Measurements from ENCODE around the gene WNT7A.

The WNT7A gene

DNA sequence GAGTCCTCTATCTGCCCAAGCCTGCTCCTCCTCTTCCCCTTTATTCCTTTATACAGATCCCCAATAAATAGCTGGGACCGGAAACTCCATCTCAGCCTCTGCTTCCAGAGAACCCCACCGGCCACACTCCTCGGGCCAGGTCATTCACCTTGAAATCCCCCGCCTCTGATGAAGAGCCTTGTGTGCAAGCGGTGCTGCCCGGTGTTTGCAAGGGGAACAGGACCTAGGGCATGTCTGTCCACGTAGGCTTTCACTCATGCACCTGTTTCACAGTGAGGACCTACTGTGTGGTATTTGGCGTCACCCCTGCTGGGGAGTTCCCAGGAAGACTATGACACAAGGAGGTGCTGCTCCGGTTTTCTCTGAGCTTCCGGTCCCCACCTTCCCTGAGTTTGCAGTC is 54.0 kb downstream of the WNT7A start:
- no peak for DNase-seq

GRCh38 chr3:13825311-13825579 is 54.6 kb downstream of the WNT7A start:
- no peak for DNase-seq

GRCh38 chr3:13824521-13825310 is 55.2 kb downstream of the WNT7A start:
- DNase-seq: no peak

GRCh38 chr3:13823692-13824091 is 56.2 kb downstream of the WNT7A start:
- no peak for DNase-seq

GRCh38 chr3:13822871-13823585 is 56.8 kb downstream of the WNT7A start:
- DNase-seq: no peak

DNA sequence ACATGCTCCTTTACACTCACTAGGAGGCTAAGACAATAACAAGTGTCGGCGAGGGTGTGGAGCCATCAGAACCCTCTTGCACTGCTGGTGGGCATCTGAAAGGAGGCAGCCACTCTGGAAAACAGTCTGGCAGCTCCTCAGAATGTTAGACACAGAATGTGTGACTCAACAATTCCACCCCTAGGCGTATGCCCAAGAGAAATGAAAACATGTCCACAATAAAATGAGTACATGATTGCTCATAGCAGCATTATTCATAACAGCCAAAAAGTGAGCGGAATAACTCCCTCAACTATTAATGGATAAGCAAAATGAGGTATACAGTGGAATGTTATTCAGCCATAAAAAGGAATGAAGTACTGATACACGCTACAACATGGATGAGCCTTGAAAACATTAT is 57.8 kb downstream of the WNT7A start:
- DNase-seq: no peak

GRCh38 chr3:13821126-13821525 is 58.7 kb downstream of the WNT7A start:
- DNase-seq: no peak

- no peak for DNase-seq
Measured at GRCh38 chr3:13818919-13819318, 61.0 kb downstream of the WNT7A start.

- DNase-seq: no peak
Measured at GRCh38 chr3:13815088-13815683, 64.7 kb downstream of the WNT7A start.

GRCh38 chr3:13812034-13812471 is 67.8 kb downstream of the WNT7A start:
- no peak for DNase-seq

DNA sequence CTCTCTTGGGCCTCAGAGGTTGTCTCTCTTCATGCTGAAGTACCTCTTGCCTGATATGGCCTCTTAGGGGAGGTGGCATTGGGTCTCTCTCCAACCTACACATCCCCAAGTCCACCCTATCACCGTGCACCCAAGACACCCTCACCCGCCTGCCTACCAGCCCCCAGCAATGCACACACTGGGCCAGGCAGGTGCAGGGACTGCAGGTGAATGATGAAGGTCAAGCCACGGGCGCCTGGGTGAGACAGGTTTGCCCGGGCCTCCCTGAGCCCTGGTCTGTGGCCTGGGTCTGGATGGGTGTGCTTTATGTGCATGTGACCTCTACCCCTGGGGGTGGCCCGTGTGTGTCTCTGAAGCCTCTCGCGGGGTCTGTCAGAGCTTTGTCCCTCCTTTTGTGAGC is 68.3 kb downstream of the WNT7A start:
- no peak for DNase-seq

- no peak for DNase-seq
Measured at GRCh38 chr3:13808550-13808949, 71.3 kb downstream of the WNT7A start.

DNA sequence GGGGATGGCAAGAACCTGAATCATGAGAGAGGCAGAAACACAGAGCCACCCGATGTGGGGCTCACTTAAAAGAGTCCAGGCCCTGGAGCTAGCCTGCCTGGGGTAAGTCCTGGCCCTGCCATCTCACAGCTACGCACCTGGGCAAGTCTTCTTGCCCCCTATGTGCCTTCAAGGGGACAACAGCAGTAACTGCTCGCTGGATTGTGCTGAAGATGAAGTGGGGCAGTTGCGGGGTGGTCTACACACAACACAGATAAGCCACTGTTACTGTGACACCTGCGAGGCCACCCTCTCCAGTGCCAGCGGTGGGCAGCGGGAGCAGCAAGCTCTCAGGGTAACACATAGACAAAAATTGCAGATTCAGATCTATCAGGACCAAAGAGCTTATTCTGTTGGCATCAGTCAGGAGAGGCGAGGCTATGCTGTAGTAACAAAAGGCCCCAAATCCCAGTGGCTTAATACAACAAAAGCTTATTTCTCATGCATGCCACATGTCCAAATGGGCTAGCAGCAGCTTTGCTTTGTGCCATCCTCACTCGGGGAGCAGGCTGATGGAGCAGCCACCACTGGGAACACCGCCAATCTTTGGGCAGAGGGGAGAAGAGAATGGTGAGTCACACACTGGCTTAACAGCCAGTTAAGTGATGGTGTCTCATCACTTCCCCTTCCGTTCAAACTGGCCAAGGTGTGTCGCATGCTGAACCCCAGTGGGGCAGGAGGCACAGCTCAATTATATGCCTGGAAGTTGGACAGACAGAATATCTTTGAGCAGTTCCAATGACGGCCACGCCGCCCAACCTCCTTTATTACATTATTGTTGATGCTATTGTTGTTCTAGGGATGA is 78.3 kb downstream of the WNT7A start:
- DNase-seq: no peak

DNA sequence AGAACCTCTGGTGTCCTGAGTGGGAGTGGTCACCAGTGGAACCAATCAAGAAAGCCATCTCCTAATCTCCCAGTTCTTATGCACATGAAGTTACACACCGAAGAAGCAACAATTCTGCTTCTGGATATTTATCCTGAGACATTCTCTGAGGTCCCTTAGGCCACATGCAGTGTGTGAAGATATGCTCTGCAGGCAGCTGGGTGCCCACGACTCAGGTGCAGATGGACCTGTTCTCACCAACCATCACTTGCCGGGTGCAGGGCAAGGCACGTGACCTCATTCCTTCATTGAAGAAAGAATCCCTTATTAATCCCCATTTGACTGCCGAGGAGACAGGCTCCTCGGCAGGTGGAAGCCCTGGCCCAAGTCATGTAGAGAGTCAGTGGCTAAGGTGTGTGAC is 79.8 kb downstream of the WNT7A start:
- no peak for DNase-seq

GRCh38 chr3:13798401-13798800 is 81.5 kb downstream of the WNT7A start:
- no peak for DNase-seq

DNA sequence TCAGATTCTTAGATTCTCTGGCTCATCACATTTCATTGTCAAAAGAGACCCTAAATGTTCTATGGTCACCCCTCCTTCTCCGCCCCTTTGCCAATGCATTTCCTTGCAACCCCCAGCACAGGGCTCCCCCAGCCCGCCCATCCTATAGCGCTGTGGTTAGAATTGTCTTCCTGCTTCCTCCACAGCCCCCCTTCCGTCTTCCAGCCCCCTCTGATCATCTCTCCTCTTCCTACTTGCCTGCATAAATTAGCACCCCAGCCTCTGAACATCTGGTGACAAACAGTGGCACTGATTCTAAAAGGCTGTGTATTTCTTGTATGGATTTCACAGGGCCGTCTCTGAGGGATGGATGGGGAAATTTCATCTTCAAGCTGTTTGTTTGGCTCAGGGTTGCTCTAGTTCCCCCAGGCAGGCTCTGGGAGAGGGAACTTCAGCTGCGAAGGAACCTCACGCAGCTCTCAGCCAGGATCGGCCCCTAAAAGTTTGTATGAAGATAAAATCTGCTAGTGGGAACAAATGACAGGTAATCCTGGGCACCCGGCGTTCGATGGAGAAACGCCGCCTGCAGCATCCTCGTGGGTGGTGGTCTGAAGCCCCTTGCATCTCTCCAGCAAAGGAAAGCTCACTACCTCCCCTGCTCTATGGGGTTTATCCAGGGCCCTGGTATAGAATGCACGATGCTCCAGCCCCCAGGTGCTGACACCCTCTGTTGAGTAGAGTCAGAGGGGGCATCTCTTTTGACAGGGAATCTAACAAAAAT is 83.0 kb downstream of the WNT7A start:
- no peak for DNase-seq

GRCh38 chr3:13795816-13796215 is 84.1 kb downstream of the WNT7A start:
- DNase-seq: no peak

- DNase-seq: no peak
Measured at GRCh38 chr3:13794322-13794721, 85.5 kb downstream of the WNT7A start.

- no peak for DNase-seq
Measured at GRCh38 chr3:13793451-13793850, 86.4 kb downstream of the WNT7A start.

GRCh38 chr3:13792512-13793371 is 87.1 kb downstream of the WNT7A start:
- no peak for DNase-seq

DNA sequence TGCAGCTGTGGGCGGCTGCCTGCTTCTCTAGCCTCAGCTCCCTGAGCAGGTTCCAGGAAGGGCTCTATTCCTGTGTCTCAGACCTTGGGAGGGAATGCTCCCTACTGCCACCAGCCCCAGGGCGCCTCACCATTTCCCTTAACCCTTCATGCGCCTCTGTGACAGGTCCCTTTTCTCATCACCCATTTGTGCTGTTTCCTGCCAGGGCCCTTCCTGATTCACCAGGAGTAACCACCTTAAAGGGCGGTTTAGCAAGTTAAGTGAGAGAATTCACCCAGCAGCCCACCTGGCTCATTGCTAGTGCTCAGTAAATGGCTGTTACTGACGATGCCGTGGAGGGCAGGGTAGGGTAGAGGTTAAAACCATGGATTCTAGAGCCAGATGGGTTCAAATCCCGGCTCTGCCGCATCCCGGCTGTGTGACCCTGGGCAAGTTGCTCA is 87.8 kb downstream of the WNT7A start:
- no peak for DNase-seq
